CD14-positive monocyte (primary cell): ENCODE data around the gene TCF7. TPM values are rescaled to one million over a fixed set of nuclear protein-coding genes. Genes with fewer than 3 reads are reported as not detected.

Source experiments
- DNase-seq, 3 donors: peaks; one replicate each; pipeline ENCODE4 v3.0.0-alpha.2; 2011 to 2022
- H2AFZ ChIP-seq: 2 replicates; pipeline ENCODE4 v1.6.0; 2012; ENCODE audit warnings: mild to moderate bottlenecking, low read depth, low read length, inconsistent platforms; ENCODE audit not compliant: insufficient read depth, poor library complexity, severe bottlenecking
- H3K27ac ChIP-seq, 2 donors: 1 replicate in 1 of 2; 2 replicates in 1 of 2; pipeline ENCODE4 v1.5.1; 2012 to 2013; ENCODE audit warnings: low read length in 2 of 2, control low read depth in 1 of 2, inconsistent platforms in 1 of 2, low read depth in 1 of 2, mild to moderate bottlenecking in 1 of 2
- H3K27me3 ChIP-seq, 2 donors: one replicate each; pipeline versions ENCODE4 v1.6.0 to v1.6.1; 2011 to 2013; ENCODE audit warnings: low read length in 2 of 2; ENCODE audit not compliant: control insufficient read depth in 2 of 2, insufficient read depth in 2 of 2
- H3K36me3 ChIP-seq, 2 donors: replicated peaks in 1 of 2; 1 replicate in 1 of 2; 2 replicates in 1 of 2; pipeline versions ENCODE4 v1.5.1 to v1.6.1; 2012 to 2013; ENCODE audit warnings: low read length in 2 of 2, control low read depth in 1 of 2, inconsistent platforms in 1 of 2, mild to moderate bottlenecking in 1 of 2; ENCODE audit not compliant: insufficient read depth in 2 of 2, control insufficient read depth in 1 of 2
- H3K4me1 ChIP-seq, 2 donors: 1 replicate in 1 of 2; 2 replicates in 1 of 2; pipeline versions ENCODE4 v1.5.1 to v1.6.1; 2012 to 2013; ENCODE audit warnings: low read length in 2 of 2, control low read depth in 1 of 2, inconsistent platforms in 1 of 2, mild to moderate bottlenecking in 1 of 2, moderate library complexity in 1 of 2; ENCODE audit not compliant: insufficient read depth in 2 of 2, control insufficient read depth in 1 of 2
- H3K4me2 ChIP-seq: replicated peaks from 2 replicates; pipeline ENCODE3; 2012; ENCODE audit warnings: low read length, moderate library complexity, mild to moderate bottlenecking; ENCODE audit not compliant: poor library complexity, severe bottlenecking; ENCODE audit errors: extremely low read depth
- H3K4me3 ChIP-seq, 3 experiments: fragments of 200-600 bp in 1 of 3; sonication (generic) in 1 of 3; replicated peaks in 1 of 3; 1 replicate in 2 of 3; 2 replicates in 1 of 3; pipeline ENCODE4 v1.5.1; 2011 to 2013; ENCODE audit warnings: low read length in 3 of 3, mild to moderate bottlenecking in 3 of 3, control low read depth in 2 of 3, low read depth in 2 of 3, inconsistent platforms in 1 of 3, moderate library complexity in 1 of 3
- H3K79me2 ChIP-seq: 2 replicates; pipeline ENCODE4 v1.6.0; 2012; ENCODE audit warnings: mild to moderate bottlenecking, control low read depth, inconsistent platforms, low read length, moderate library complexity; ENCODE audit not compliant: insufficient read depth
- H3K9ac ChIP-seq: 2 replicates; pipeline ENCODE4 v1.6.0; 2017; ENCODE audit warnings: low read length, mild to moderate bottlenecking; ENCODE audit not compliant: insufficient read depth, poor library complexity, severe bottlenecking
- H3K9me3 ChIP-seq, 2 donors: replicated peaks in 1 of 2; 1 replicate in 1 of 2; 2 replicates in 1 of 2; pipeline versions ENCODE4 v1.5.1 to v1.6.1; 2012 to 2013; ENCODE audit warnings: low read length in 2 of 2, control low read depth in 1 of 2; ENCODE audit not compliant: control insufficient read depth in 1 of 2, insufficient read depth in 1 of 2
- H4K20me1 ChIP-seq: 2 replicates; pipeline ENCODE4 v1.6.0; 2012; ENCODE audit warnings: mild to moderate bottlenecking, low read length, control low read depth, moderate library complexity; ENCODE audit not compliant: insufficient read depth
- H3K27ac Mint-ChIP-seq, 7 donors: one replicate each; pipeline ENCODE4 v1.8.0; 2020; ENCODE audit warnings: mild to moderate bottlenecking in 7 of 7, mixed read lengths in 7 of 7, moderate library complexity in 6 of 7, inconsistent platforms in 2 of 7
- H3K27me3 Mint-ChIP-seq, 3 donors: one replicate each; pipeline ENCODE4 v1.8.0; 2021 to 2022; ENCODE audit warnings: low read depth in 3 of 3, mild to moderate bottlenecking in 3 of 3, mixed read lengths in 3 of 3, moderate library complexity in 3 of 3, inconsistent platforms in 1 of 3
- H3K36me3 Mint-ChIP-seq, 2 donors: one replicate each; pipeline ENCODE4 v1.8.0; 2020; ENCODE audit warnings: mixed read lengths in 2 of 2, inconsistent platforms in 1 of 2, mild to moderate bottlenecking in 1 of 2
- H3K4me1 Mint-ChIP-seq: one replicate; pipeline ENCODE4 v1.8.0; 2020; ENCODE audit warnings: mild to moderate bottlenecking, mixed read lengths
- H3K4me3 Mint-ChIP-seq, 2 donors: one replicate each; pipeline ENCODE4 v1.8.0; 2020; ENCODE audit warnings: mild to moderate bottlenecking in 2 of 2, mixed read lengths in 2 of 2, moderate library complexity in 1 of 2
- H3K9me3 Mint-ChIP-seq, 7 donors: one replicate each; pipeline ENCODE4 v1.8.0; 2020 to 2022; ENCODE audit warnings: mixed read lengths in 7 of 7, mild to moderate bottlenecking in 6 of 7, moderate library complexity in 6 of 7, inconsistent platforms in 2 of 7
- CTCF ChIP-seq: fragments of 200-600 bp; IDR thresholded peaks from one replicate; pipeline ENCODE4 v1.8.0; 2022; ENCODE audit warnings: antibody characterized with exemption, mild to moderate bottlenecking
- WGBS: methylation state at CpG from one replicate; pipeline ENCODE4 v1.1.5; 2013; ENCODE audit warnings: missing lambda C conversion rate; ENCODE audit not compliant: insufficient coverage; 5-methylcytosine and 5-hydroxymethylcytosine counted together
- intact Hi-C, 2 donors: fragments of 100-400 bp; cut with micrococcal nuclease; formaldehyde crosslinking; loops; one replicate each; pipeline versions ENCODE4 v1.15.0 to v1.15.1; 2023
- polyA plus RNA-seq, 3 donors: library from polyadenylated mRNA; depleted of rRNA in 1 of 3; unstranded in 2 of 3; stranded (reverse) in 1 of 3; fragments of 300-500 nt in 2 of 3; fragments of >200 nt in 1 of 3; fragmentation: Illumina TruSeq in 2 of 3; gene quantifications; 1 replicate in 2 of 3; 2 replicates in 1 of 3; pipeline ENCODE4 v1.2.3, GENCODE V29; 2012 to 2021

Gene TCF7
- polyA plus RNA-seq, 3 donors, result 0.15 to 0.84 (median 0.83) TPM

- no peaks in the 10 kb centered on the region for H3K27me3 ChIP-seq
- H3K9me3 ChIP-seq, result no peaks in the 10 kb centered on the region
- H4K20me1 ChIP-seq, result peaks cover 5% of the 10 kb centered on the region
- H3K4me3 Mint-ChIP-seq, result no peak overlapping the region
- no peaks in the 10 kb centered on the region for H3K9me3 Mint-ChIP-seq
- DNase-seq, result no peak
- no peak overlapping the region for H3K27ac ChIP-seq
- no peak for TF ChIP-seq CTCF
- H3K27me3 Mint-ChIP-seq, result peaks cover 0 to 6% (median under 1%) of the 10 kb centered on the region in 3 donors
- H3K4me1 ChIP-seq, result no peaks in the 10 kb centered on the region
- H3K27ac Mint-ChIP-seq, result peak overlapping the region in 1 of 7 donors; percentile 7
- no peak overlapping the region for H3K9ac ChIP-seq
- intact Hi-C loops, result no loop called here
- H3K36me3 ChIP-seq, result peaks cover 5 to 24% of the 10 kb centered on the region in 2 donors
- H2AFZ ChIP-seq, result no peak overlapping the region
- peaks cover 19 to 29% of the 10 kb centered on the region in 2 donors for H3K36me3 Mint-ChIP-seq
- no peak overlapping the region for H3K4me3 ChIP-seq
- 96% methylated on average over 3 of the region's 3 CpGs for WGBS
- no peaks in the 10 kb centered on the region for H3K79me2 ChIP-seq
- H3K4me1 Mint-ChIP-seq, result peaks cover 1% of the 10 kb centered on the region
- no peak overlapping the region for H3K4me2 ChIP-seq
Observed at GRCh38 chr5:134131165-134131564, 16.7 kb downstream of the TCF7 start.

- Histone ChIP-seq H3K27me3 (no peaks in the 10 kb centered on the region), H3K4me3 (no peak overlapping the region), H4K20me1 (peaks cover 9% of the 10 kb centered on the region), H3K9ac (no peak overlapping the region), H3K9me3 (no peaks in the 10 kb centered on the region), H3K4me2 (no peak overlapping the region), H2AFZ (no peak overlapping the region), H3K36me3 (peaks cover 5 to 30% of the 10 kb centered on the region in 2 donors), H3K27ac (no peak overlapping the region), H3K79me2 (no peaks in the 10 kb centered on the region), H3K4me1 (no peaks in the 10 kb centered on the region)
- H3K9me3 Mint-ChIP-seq, result no peaks in the 10 kb centered on the region
- peak overlapping the region in 1 of 7 donors; percentile 50 for H3K27ac Mint-ChIP-seq
- intact Hi-C loops, result no loop called here
- H3K36me3 Mint-ChIP-seq, result peaks cover 21 to 31% of the 10 kb centered on the region in 2 donors
- no peak overlapping the region for H3K4me3 Mint-ChIP-seq
- 100% methylated on average over 3 of the region's 7 CpGs for WGBS
- TF ChIP-seq CTCF, result no peak
- peaks cover 1% of the 10 kb centered on the region for H3K4me1 Mint-ChIP-seq
- no peak for DNase-seq
- peaks cover 0 to 4% (median 0%) of the 10 kb centered on the region in 3 donors for H3K27me3 Mint-ChIP-seq
Observed at GRCh38 chr5:134131578-134132350, 17.3 kb downstream of the TCF7 start.
